Activated naive CD8-positive, alpha-beta T cell (primary cell): ENCODE results near the gene DHX9.

Source experiments
- H3K27ac Mint-ChIP-seq: one replicate; pipeline ENCODE4 v1.8.0; 2021; ENCODE audit warnings: mixed read lengths
- H3K27me3 Mint-ChIP-seq: one replicate; pipeline ENCODE4 v1.8.0; 2021; ENCODE audit warnings: mixed read lengths
- H3K36me3 Mint-ChIP-seq: one replicate; pipeline ENCODE4 v1.8.0; 2021; ENCODE audit warnings: mixed read lengths
- H3K4me1 Mint-ChIP-seq: one replicate; pipeline ENCODE4 v1.8.0; 2021; ENCODE audit warnings: low read depth, mixed read lengths
- H3K4me3 Mint-ChIP-seq: one replicate; pipeline ENCODE4 v1.8.0; 2021; ENCODE audit warnings: mild to moderate bottlenecking, mixed read lengths
- H3K9me3 Mint-ChIP-seq: one replicate; pipeline ENCODE4 v1.8.0; 2021; ENCODE audit warnings: low read depth, mixed read lengths

Gene DHX9

GRCh38 chr1:182860658-182861057 is 21.5 kb downstream of the DHX9 start:
- no peak overlapping the region for H3K27ac Mint-ChIP-seq
- H3K4me1 Mint-ChIP-seq, result peaks cover 29% of the 10 kb centered on the region
- no peak overlapping the region for H3K4me3 Mint-ChIP-seq
- peaks cover 10% of the 10 kb centered on the region for H3K36me3 Mint-ChIP-seq
- no peaks in the 10 kb centered on the region for H3K9me3 Mint-ChIP-seq
- no peaks in the 10 kb centered on the region for H3K27me3 Mint-ChIP-seq

DNA sequence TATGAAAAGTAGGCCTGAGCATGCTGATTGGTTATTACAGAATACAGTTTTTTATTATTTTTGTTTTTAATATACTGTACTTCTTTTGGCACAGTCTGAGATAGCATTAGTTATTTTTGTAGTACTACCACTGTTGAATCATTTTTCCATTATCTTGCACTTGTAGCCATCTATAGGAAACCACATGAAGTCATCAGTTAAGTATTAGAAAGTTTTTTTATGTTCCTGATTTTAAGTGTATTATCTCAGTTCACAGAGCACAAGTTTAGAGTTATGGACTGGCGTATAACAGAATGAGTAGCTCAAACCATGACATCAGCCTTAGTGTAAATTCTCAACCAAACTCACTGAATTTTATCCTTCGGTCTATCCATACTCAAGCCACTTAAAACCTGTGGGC is 22.8 kb downstream of the DHX9 start:
- Mint-ChIP-seq H3K9me3 (no peaks in the 10 kb centered on the region), H3K36me3 (peaks cover 12% of the 10 kb centered on the region), H3K27me3 (no peaks in the 10 kb centered on the region), H3K4me1 (peaks cover 32% of the 10 kb centered on the region), H3K27ac (peak overlapping the region; percentile 76), H3K4me3 (no peak overlapping the region)

DNA sequence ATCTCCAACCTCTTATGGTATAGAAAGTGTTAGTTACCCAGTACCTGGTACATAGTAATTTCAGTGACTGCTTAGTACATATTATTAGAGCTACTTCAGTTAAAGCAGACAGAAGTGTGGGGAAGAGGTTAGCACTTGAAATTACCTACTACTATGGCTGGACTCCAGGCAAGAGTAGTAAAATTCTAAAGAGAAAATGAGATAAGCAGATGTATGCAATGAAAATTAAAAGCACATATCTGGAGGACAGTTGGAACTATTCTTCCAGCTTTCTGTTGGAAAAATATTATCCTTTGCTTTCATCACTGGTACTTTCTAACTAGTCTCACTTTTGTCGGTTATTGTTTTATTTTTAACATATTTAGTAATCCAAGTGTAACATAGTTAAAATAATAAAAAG is 23.7 kb downstream of the DHX9 start:
- no peaks in the 10 kb centered on the region for H3K27me3 Mint-ChIP-seq
- H3K4me1 Mint-ChIP-seq, result peaks cover 32% of the 10 kb centered on the region
- no peaks in the 10 kb centered on the region for H3K9me3 Mint-ChIP-seq
- no peak overlapping the region for H3K4me3 Mint-ChIP-seq
- peaks cover 14% of the 10 kb centered on the region for H3K36me3 Mint-ChIP-seq
- H3K27ac Mint-ChIP-seq, result peak overlapping the region; percentile 76

- H3K36me3 Mint-ChIP-seq, result peaks cover 8% of the 10 kb centered on the region
- peaks cover 32% of the 10 kb centered on the region for H3K4me1 Mint-ChIP-seq
- no peak overlapping the region for H3K4me3 Mint-ChIP-seq
- H3K9me3 Mint-ChIP-seq, result no peaks in the 10 kb centered on the region
- peak overlapping the region; percentile 35 for H3K27ac Mint-ChIP-seq
- H3K27me3 Mint-ChIP-seq, result no peaks in the 10 kb centered on the region
Observed at GRCh38 chr1:182863940-182864339, 24.8 kb downstream of the DHX9 start.

DNA sequence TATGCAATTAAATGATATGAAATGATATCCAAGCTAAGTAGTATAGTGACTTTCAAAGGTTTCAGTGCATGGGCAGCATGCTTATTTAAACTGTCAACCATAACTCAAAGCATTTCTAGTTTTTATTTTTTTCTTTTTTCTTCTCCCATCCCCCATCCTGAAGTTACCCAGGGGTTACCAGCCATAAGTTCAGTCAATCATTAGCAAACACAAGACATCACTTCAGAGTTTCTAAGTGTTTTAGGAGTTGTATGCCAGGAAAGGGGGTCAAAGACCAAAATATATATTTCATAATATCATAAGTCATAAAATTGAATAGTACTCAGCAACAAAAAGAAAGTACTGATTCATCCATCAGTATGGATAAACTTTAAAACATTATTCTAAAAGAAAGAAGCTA is 28.7 kb downstream of the DHX9 start:
- H3K9me3 Mint-ChIP-seq, result no peaks in the 10 kb centered on the region
- H3K4me3 Mint-ChIP-seq, result no peak overlapping the region
- H3K4me1 Mint-ChIP-seq, result peaks cover 11% of the 10 kb centered on the region
- peak overlapping the region; percentile 34 for H3K27ac Mint-ChIP-seq
- H3K27me3 Mint-ChIP-seq, result no peaks in the 10 kb centered on the region
- peaks cover 9% of the 10 kb centered on the region for H3K36me3 Mint-ChIP-seq

DNA sequence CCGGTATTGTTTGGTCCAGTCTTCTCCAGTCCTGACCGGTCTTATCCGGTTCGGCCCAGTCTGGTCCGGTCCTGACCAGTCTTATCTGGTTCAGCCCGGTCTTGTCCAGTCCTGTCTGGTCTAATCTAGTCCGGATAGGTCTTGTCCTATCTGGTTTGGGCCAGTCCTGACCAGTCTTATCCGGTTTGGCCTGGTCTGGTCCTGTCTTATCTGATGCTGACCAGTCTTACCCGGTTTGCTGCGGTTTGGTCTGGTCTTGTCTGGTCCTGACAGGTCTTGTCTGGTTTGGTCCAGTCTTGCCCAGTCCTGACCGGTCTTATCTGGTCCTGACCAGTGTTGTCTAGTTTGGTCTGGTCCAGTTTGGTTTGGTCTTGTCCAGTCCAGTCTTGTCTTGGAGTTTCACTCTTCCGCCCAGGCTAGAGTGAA is 30.1 kb downstream of the DHX9 start:
- Mint-ChIP-seq H3K4me3 (no peak overlapping the region), H3K36me3 (peaks cover 9% of the 10 kb centered on the region), H3K27ac (no peak overlapping the region), H3K4me1 (peaks cover 15% of the 10 kb centered on the region), H3K9me3 (no peaks in the 10 kb centered on the region), H3K27me3 (no peaks in the 10 kb centered on the region)

DNA sequence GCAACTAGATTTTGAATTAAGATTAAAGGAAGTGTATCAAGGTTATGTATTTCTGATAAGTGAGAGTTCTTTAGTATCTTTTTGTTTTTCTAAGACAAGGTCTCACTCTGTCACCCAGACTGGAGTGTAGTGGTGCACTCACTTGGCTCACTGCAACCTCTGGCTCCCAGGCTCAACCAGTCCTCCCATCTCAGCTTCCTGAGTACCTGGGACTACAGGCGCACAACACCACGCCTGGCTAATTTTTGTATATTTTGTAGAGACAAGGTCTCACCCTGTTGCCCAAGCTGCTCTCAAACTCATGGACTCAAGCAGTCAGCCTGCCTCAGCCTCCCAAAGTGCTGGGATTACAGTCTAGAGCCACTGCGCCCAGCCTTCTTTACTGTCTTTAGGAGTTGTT is 33.7 kb downstream of the DHX9 start:
- Mint-ChIP-seq H3K27ac (peak overlapping the region; percentile 66), H3K9me3 (no peaks in the 10 kb centered on the region), H3K27me3 (no peaks in the 10 kb centered on the region), H3K4me3 (no peak overlapping the region), H3K4me1 (peaks cover 13% of the 10 kb centered on the region), H3K36me3 (peaks cover 10% of the 10 kb centered on the region)

GRCh38 chr1:182875889-182876288 is 36.7 kb downstream of the DHX9 start:
- Mint-ChIP-seq H3K9me3 (no peaks in the 10 kb centered on the region), H3K4me1 (peaks cover 13% of the 10 kb centered on the region), H3K27ac (peak overlapping the region; percentile 58), H3K36me3 (peaks cover 16% of the 10 kb centered on the region), H3K4me3 (no peak overlapping the region), H3K27me3 (no peaks in the 10 kb centered on the region)

- Mint-ChIP-seq H3K36me3 (peaks cover 19% of the 10 kb centered on the region), H3K27me3 (no peaks in the 10 kb centered on the region), H3K27ac (peak overlapping the region; percentile 78), H3K9me3 (no peaks in the 10 kb centered on the region), H3K4me1 (peaks cover 11% of the 10 kb centered on the region), H3K4me3 (no peak overlapping the region)
Observed at GRCh38 chr1:182877331-182877730, 38.2 kb downstream of the DHX9 start.

GRCh38 chr1:182877842-182878241 is 38.7 kb downstream of the DHX9 start:
- Mint-ChIP-seq H3K4me1 (peaks cover 11% of the 10 kb centered on the region), H3K36me3 (peaks cover 20% of the 10 kb centered on the region), H3K4me3 (no peak overlapping the region), H3K27me3 (no peaks in the 10 kb centered on the region), H3K27ac (peak overlapping the region; percentile 78), H3K9me3 (no peaks in the 10 kb centered on the region)

- Mint-ChIP-seq H3K27me3 (no peaks in the 10 kb centered on the region), H3K27ac (no peak overlapping the region), H3K4me3 (no peak overlapping the region), H3K4me1 (peaks cover 15% of the 10 kb centered on the region), H3K36me3 (peaks cover 38% of the 10 kb centered on the region), H3K9me3 (no peaks in the 10 kb centered on the region)
Observed at GRCh38 chr1:182884872-182885271, 45.7 kb downstream of the DHX9 start.

DNA sequence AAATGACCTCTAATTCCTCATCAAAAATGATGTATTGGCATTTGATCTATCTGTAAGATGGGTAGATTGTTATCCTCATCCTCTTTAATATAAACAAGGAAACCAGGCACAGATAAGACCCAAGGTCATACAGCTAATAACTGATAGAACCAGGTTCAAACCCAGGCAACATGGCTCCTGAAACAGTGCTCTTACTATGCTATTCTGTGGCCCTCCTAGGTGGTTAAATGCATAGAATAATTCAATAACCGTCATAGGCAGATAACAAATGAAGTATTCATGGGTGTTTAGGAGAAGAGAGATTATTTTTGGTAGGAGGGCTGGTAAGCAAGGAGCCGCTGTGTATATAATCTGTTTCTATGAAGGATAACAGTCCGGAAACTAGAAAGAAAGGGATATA is 46.4 kb downstream of the DHX9 start:
- Mint-ChIP-seq H3K27me3 (no peaks in the 10 kb centered on the region), H3K4me3 (no peak overlapping the region), H3K36me3 (peaks cover 36% of the 10 kb centered on the region), H3K9me3 (peaks cover under 1% of the 10 kb centered on the region), H3K27ac (peak overlapping the region; percentile 1), H3K4me1 (peaks cover 22% of the 10 kb centered on the region)

DNA sequence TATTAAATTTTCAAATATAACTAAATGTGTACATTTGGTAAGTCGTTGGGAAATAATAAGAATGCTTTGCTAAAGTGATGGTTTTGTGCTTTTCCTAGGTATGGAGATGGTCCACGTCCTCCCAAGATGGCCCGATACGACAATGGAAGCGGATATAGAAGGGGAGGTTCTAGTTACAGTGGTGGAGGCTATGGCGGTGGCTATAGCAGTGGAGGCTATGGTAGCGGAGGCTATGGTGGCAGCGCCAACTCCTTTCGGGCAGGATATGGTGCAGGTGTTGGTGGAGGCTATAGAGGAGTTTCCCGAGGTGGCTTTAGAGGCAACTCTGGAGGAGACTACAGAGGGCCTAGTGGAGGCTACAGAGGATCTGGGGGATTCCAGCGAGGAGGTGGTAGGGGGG is 47.8 kb downstream of the DHX9 start:
- Mint-ChIP-seq H3K4me1 (peaks cover 25% of the 10 kb centered on the region), H3K9me3 (peaks cover 5% of the 10 kb centered on the region), H3K4me3 (no peak overlapping the region), H3K27ac (peak overlapping the region; percentile 68), H3K36me3 (peaks cover 32% of the 10 kb centered on the region), H3K27me3 (no peaks in the 10 kb centered on the region)

GRCh38 chr1:182888736-182889531 is 49.8 kb downstream of the DHX9 start:
- peaks cover 5% of the 10 kb centered on the region for H3K9me3 Mint-ChIP-seq
- peaks cover 29% of the 10 kb centered on the region for H3K36me3 Mint-ChIP-seq
- peak overlapping the region; percentile 51 for H3K27ac Mint-ChIP-seq
- no peaks in the 10 kb centered on the region for H3K27me3 Mint-ChIP-seq
- peaks cover 25% of the 10 kb centered on the region for H3K4me1 Mint-ChIP-seq
- H3K4me3 Mint-ChIP-seq, result no peak overlapping the region

- peaks cover 30% of the 10 kb centered on the region for H3K36me3 Mint-ChIP-seq
- no peaks in the 10 kb centered on the region for H3K27me3 Mint-ChIP-seq
- H3K9me3 Mint-ChIP-seq, result peaks cover 5% of the 10 kb centered on the region
- H3K27ac Mint-ChIP-seq, result peak overlapping the region; percentile 12
- H3K4me3 Mint-ChIP-seq, result no peak overlapping the region
- H3K4me1 Mint-ChIP-seq, result peaks cover 25% of the 10 kb centered on the region
Observed at GRCh38 chr1:182889997-182890396, 50.9 kb downstream of the DHX9 start.
